Measurements from ENCODE around the gene ERICH2.

DNA sequence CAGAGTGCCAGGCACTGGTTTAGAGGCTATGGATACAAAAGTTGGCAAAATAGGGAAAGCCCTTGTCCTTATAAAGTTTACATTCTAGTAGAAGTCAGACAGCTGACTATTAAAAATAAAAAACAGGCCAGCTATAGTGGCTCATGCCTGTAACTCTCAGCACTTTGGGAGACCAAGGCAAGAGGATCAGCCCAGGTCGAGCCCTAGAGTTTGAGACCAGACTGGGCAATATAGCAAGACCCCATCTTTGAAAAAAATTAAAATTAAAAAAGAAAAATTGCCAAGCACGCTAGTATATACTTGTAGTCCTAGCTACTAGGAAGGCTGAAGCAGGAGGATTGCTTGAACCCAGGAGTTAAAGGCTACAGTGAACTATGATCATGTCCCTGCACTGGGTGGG, 12.5 kb downstream of the ERICH2 start:
- TF ChIP-seq GATA2 (IDR thresholded peaks at IDR 0.05; ENCODE audit: low read depth, low read length) (no peak), GATA3 (IDR thresholded peaks at IDR 0.05; ENCODE audit: low read depth, low read length) (no peak)

Data from SH-SY5Y (cell line).